ENCODE data around the gene CFAP299. TPM values are rescaled to one million over a fixed set of nuclear protein-coding genes. Genes with fewer than 3 reads are reported as not detected.

CFAP299 gene
- total and polyA plus RNA-seq, 2 donors (not counting 3 experiments of a cell fraction or from before 2014, with no cell fraction given) = not detected

DNA sequence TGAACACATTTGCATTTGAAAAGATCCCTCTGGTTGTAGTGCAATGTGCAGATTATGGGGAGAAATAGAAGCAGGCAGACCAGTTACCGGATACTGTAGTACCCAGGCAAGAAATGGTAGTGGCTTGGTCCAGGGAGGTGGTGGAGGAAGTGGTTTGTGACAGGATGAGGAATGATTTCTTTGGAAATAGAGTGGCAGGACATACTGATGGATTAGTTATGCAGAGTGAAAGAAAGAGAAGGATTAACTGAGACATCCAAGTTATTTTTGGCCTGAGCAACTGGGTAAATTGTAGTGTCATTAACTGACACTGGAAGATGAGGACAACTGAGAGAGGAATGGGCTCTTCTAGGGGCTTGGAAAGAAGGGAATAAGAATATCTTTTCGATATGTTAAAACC, 139.7 kb downstream of the CFAP299 start:
- FAIRE-seq (no peak), DNase-seq (ENCODE audit: low read depth, low spot score) (no peak)
- BruUV-seq (replicated peaks) = no TSS peak
- CTCF ChIA-PET = no interaction called here
- H3K9me3 ChIP-seq (replicated peaks; ENCODE audit: control insufficient read depth, insufficient read depth, low read length) = no peaks in the 10 kb centered on the region
- no peaks in the 10 kb centered on the region for H3K9me1 ChIP-seq (replicated peaks; ENCODE audit: control insufficient read depth, extremely low read depth, insufficient read depth, low read length)
- no peak overlapping the region for H3K9ac ChIP-seq (replicated peaks; ENCODE audit: extremely low read depth, insufficient read depth, low read length)
- no peak overlapping the region for H3K27ac ChIP-seq (ENCODE audit: insufficient read depth, low read depth, low read length)
- no peaks in the 10 kb centered on the region for H4K20me1 ChIP-seq (replicated peaks; ENCODE audit: control insufficient read depth, extremely low read depth, insufficient read depth, low read length)
- no peak overlapping the region for H2AFZ ChIP-seq (ENCODE audit: low read depth, low read length)
- no peak overlapping the region for H3K4me3 ChIP-seq (replicated peaks in 1 of 3; ENCODE audit: insufficient read depth in 1 of 3, low read depth in 1 of 3, low read length in 3 of 3)
- no peaks in the 10 kb centered on the region for H3K36me3 ChIP-seq (ENCODE audit: control insufficient read depth in 2 of 2, extremely low read depth in 1 of 2, insufficient read depth in 2 of 2, low read length in 2 of 2)
- no peaks in the 10 kb centered on the region for H3K27me3 ChIP-seq (ENCODE audit: control insufficient read depth in 2 of 2, insufficient read depth in 2 of 2, low read length in 2 of 2)
- dilution Hi-C loops (cut with MboI; ENCODE audit: extremely low pct_ligation_motif_present, low sequenced_read_pairs) (no loop called here), intact Hi-C loops (cut with micrococcal nuclease) (no loop called here)
- H3K4me1 ChIP-seq (ENCODE audit: control insufficient read depth, extremely low read depth, insufficient read depth, low read length) = no peaks in the 10 kb centered on the region
- TF ChIP-seq MYC (IDR thresholded peaks at IDR 0.05; ENCODE audit: low read depth, low read length) = no peak
- no peak for TF ChIP-seq EZH2 (IDR thresholded peaks at IDR 0.05; ENCODE audit: borderline replicate concordance, low read depth, low read length, severe bottlenecking)
- TF ChIP-seq, protein P1, sequence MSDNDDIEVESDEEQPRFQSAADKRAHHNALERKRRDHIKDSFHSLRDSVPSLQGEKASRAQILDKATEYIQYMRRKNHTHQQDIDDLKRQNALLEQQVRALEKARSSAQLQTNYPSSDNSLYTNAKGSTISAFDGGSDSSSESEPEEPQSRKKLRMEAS (IDR thresholded peaks at IDR 0.05; ENCODE audit: insufficient read depth, insufficient read length) = no peak
- TF ChIP-seq, protein P2, sequence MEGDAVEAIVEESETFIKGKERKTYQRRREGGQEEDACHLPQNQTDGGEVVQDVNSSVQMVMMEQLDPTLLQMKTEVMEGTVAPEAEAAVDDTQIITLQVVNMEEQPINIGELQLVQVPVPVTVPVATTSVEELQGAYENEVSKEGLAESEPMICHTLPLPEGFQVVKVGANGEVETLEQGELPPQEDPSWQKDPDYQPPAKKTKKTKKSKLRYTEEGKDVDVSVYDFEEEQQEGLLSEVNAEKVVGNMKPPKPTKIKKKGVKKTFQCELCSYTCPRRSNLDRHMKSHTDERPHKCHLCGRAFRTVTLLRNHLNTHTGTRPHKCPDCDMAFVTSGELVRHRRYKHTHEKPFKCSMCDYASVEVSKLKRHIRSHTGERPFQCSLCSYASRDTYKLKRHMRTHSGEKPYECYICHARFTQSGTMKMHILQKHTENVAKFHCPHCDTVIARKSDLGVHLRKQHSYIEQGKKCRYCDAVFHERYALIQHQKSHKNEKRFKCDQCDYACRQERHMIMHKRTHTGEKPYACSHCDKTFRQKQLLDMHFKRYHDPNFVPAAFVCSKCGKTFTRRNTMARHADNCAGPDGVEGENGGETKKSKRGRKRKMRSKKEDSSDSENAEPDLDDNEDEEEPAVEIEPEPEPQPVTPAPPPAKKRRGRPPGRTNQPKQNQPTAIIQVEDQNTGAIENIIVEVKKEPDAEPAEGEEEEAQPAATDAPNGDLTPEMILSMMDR (IDR thresholded peaks at IDR 0.05; ENCODE audit: extremely low read depth in 1 of 2, insufficient read depth in 1 of 2, low read depth in 1 of 2, low read length in 2 of 2) = no peak
- no peaks in the 10 kb centered on the region for H3K79me2 ChIP-seq (ENCODE audit: control insufficient read depth, insufficient read depth, low read length)
- no peak overlapping the region for H3K4me2 ChIP-seq (ENCODE audit: insufficient read depth, low read length)
- POLR2A ChIA-PET = no interaction called here

DNA sequence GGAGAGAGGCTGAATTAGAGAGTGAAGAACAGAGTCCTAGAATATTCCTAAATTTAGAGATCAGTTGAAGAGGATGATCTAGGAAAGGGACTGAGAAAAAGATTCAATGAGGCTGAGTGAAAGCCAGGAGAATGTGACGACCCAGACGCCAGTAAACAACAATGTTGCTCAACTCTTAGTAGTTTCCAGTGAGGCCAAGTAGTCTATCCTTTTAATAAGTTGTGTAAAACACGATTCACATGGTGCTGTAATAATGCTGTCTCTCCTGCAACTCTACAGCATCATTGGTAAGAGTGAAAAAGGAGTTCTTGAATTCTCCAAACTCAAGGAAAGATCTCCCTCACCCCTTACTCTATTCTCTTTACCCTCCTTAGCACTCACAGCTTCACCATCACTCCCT, 140.3 kb downstream of the CFAP299 start:
- Histone ChIP-seq H3K4me3 (replicated peaks in 1 of 3; ENCODE audit: insufficient read depth in 1 of 3, low read depth in 1 of 3, low read length in 3 of 3) (no peak overlapping the region), H3K27ac (ENCODE audit: insufficient read depth, low read depth, low read length) (no peak overlapping the region), H3K4me1 (ENCODE audit: control insufficient read depth, extremely low read depth, insufficient read depth, low read length) (no peaks in the 10 kb centered on the region), H3K27me3 (ENCODE audit: control insufficient read depth in 2 of 2, insufficient read depth in 2 of 2, low read length in 2 of 2) (no peaks in the 10 kb centered on the region), H3K9me1 (replicated peaks; ENCODE audit: control insufficient read depth, extremely low read depth, insufficient read depth, low read length) (no peaks in the 10 kb centered on the region), H3K79me2 (ENCODE audit: control insufficient read depth, insufficient read depth, low read length) (no peaks in the 10 kb centered on the region), H2AFZ (ENCODE audit: low read depth, low read length) (no peak overlapping the region), H3K36me3 (ENCODE audit: control insufficient read depth in 2 of 2, extremely low read depth in 1 of 2, insufficient read depth in 2 of 2, low read length in 2 of 2) (no peaks in the 10 kb centered on the region), H3K9ac (replicated peaks; ENCODE audit: extremely low read depth, insufficient read depth, low read length) (no peak overlapping the region), H4K20me1 (replicated peaks; ENCODE audit: control insufficient read depth, extremely low read depth, insufficient read depth, low read length) (no peaks in the 10 kb centered on the region), H3K9me3 (replicated peaks; ENCODE audit: control insufficient read depth, insufficient read depth, low read length) (no peaks in the 10 kb centered on the region), H3K4me2 (ENCODE audit: insufficient read depth, low read length) (no peak overlapping the region)
- intact Hi-C loops (cut with micrococcal nuclease) (no loop called here), dilution Hi-C loops (cut with MboI; ENCODE audit: extremely low pct_ligation_motif_present, low sequenced_read_pairs) (no loop called here)
- BruUV-seq (replicated peaks) = no TSS peak
- DNase-seq (ENCODE audit: low read depth, low spot score) (no peak), FAIRE-seq (no peak)
- ChIA-PET POLR2A (no interaction called here), CTCF (no interaction called here)
- TF ChIP-seq JUN (IDR thresholded peaks at IDR 0.05; ENCODE audit: borderline replicate concordance, insufficient read depth, insufficient read length, low read depth) = no peak
- TF ChIP-seq POLR2A (IDR thresholded peaks at IDR 0.05; ENCODE audit: low read depth, low read length) = no peak
- TF ChIP-seq, protein P2 (IDR thresholded peaks at IDR 0.05; ENCODE audit: extremely low read depth in 1 of 2, insufficient read depth in 1 of 2, low read depth in 1 of 2, low read length in 2 of 2) = no peak
- no peak for TF ChIP-seq EZH2 (IDR thresholded peaks at IDR 0.05; ENCODE audit: borderline replicate concordance, low read depth, low read length, severe bottlenecking)
- no peak for TF ChIP-seq MYC (IDR thresholded peaks at IDR 0.05; ENCODE audit: low read depth, low read length)
- no peak for TF ChIP-seq GATA2 (IDR thresholded peaks at IDR 0.05; ENCODE audit: insufficient read depth, insufficient read length, low read depth, low read length)
- TF ChIP-seq FOS (IDR thresholded peaks at IDR 0.05; ENCODE audit: borderline replicate concordance, insufficient read depth, low read length) = no peak
- TF ChIP-seq, protein P1 (IDR thresholded peaks at IDR 0.05; ENCODE audit: insufficient read depth, insufficient read length) = no peak
- TF ChIP-seq POLR2AphosphoS5 (IDR thresholded peaks at IDR 0.05; ENCODE audit: insufficient read depth, low read depth, low read length) = no peak

Measured in endothelial cell of umbilical vein (primary cell).